ENCODE measurements around the gene TBC1D1. TPM values are rescaled to one million over a fixed set of nuclear protein-coding genes. Genes with fewer than 3 reads are reported as not detected.

TBC1D1 gene
- total RNA-seq, 4 donors from 2014 or later, result 56.4 to 127 (median 94.8) TPM

GRCh38 chr4:38114386-38115150, 223.7 kb downstream of the TBC1D1 start:
- ATAC-seq (ENCODE audit: low FRiP score) (peak; percentile 51), DNase-seq (ENCODE audit: low spot score) (no peak)
- no peak for TF ChIP-seq CTCF (IDR thresholded peaks at IDR 0.05)

- DNase-seq (ENCODE audit: low spot score), result no peak
- no peak for ATAC-seq (ENCODE audit: low FRiP score)
- TF ChIP-seq CTCF (IDR thresholded peaks at IDR 0.05), result no peak
Observed at GRCh38 chr4:38115601-38116000, 224.7 kb downstream of the TBC1D1 start.

GRCh38 chr4:38117591-38117990, 226.7 kb downstream of the TBC1D1 start:
- no peak for DNase-seq (ENCODE audit: low spot score)
- TF ChIP-seq CTCF (IDR thresholded peaks at IDR 0.05), result no peak
- no peak for ATAC-seq (ENCODE audit: low FRiP score)

- TF ChIP-seq CTCF (IDR thresholded peaks at IDR 0.05), result no peak
- ATAC-seq (ENCODE audit: low FRiP score) (peak; percentile 56), DNase-seq (ENCODE audit: low spot score) (no peak)
Observed at GRCh38 chr4:38119668-38120385, 228.9 kb downstream of the TBC1D1 start.

GRCh38 chr4:38120772-38121171, 229.9 kb downstream of the TBC1D1 start:
- no peak for ATAC-seq (ENCODE audit: low FRiP score)
- TF ChIP-seq CTCF (IDR thresholded peaks at IDR 0.05), result no peak
- no peak for DNase-seq (ENCODE audit: low spot score)

- DNase-seq (ENCODE audit: low spot score) (no peak), ATAC-seq (ENCODE audit: low FRiP score) (no peak)
- no peak for TF ChIP-seq CTCF (IDR thresholded peaks at IDR 0.05)
Observed at GRCh38 chr4:38122060-38122459, 231.2 kb downstream of the TBC1D1 start.

- DNase-seq (ENCODE audit: low spot score), result no peak
- no peak for TF ChIP-seq CTCF (IDR thresholded peaks at IDR 0.05)
- no peak for ATAC-seq (ENCODE audit: low FRiP score)
Observed at GRCh38 chr4:38123555-38123954, 232.7 kb downstream of the TBC1D1 start.
